IMR-90 (cell line): ENCODE measurements around the gene XIRP1. TPM values are rescaled to one million over a fixed set of nuclear protein-coding genes. Genes with fewer than 3 reads are reported as not detected.

Source experiments
- ATAC-seq: fragments of 200-7000 bp; cut with Tn5 transposase; 2 replicates; pipeline ENCODE4 v1.9.1; 2020; ENCODE audit warnings: low read depth, mild to moderate bottlenecking, moderate library complexity
- BruUV-seq: library from RNA; stranded (reverse); fragments of 400-500 nt; replicated peaks from 2 replicates; lab custom pipeline; 2021; lab: Mats Ljungman, UMichigan
- CTCF ChIA-PET: fragments of 300-600 bp; formaldehyde crosslinking; extraction: SDS; loops from one replicate; lab custom pipeline; 2021; ENCODE audit warnings: antibody characterized with exemption; lab: Yijun Ruan, JAX
- POLR2A ChIA-PET: fragments of 300-600 bp; sonication (Branson Sonifier 250); formaldehyde crosslinking; loops from one replicate; lab custom pipeline; 2022; ENCODE audit warnings: antibody characterized with exemption; ENCODE audit not compliant: unreplicated experiment; lab: Charles Lee
- DNase-seq: peaks from one replicate; pipeline ENCODE4 v3.0.0; 2013
- H2AFZ ChIP-seq: replicated peaks from 2 replicates; pipeline ENCODE3; 2013; ENCODE audit warnings: low read length, mild to moderate bottlenecking; ENCODE audit not compliant: poor library complexity
- H2AK5ac ChIP-seq: 2 replicates; pipeline ENCODE4 v1.6.1; 2013; ENCODE audit warnings: low read depth, low read length, inconsistent platforms
- H2AK9ac ChIP-seq: replicated peaks from 2 replicates; pipeline ENCODE3; 2013; ENCODE audit warnings: mild to moderate bottlenecking, low read depth, low read length, moderate library complexity; ENCODE audit not compliant: poor library complexity
- H2BK120ac ChIP-seq: 2 replicates; pipeline ENCODE4 v1.6.1; 2013; ENCODE audit warnings: low read depth, low read length, inconsistent platforms
- H2BK15ac ChIP-seq: 3 replicates; pipeline ENCODE4 v1.6.1; 2013; ENCODE audit warnings: low read depth, low read length, inconsistent platforms
- H2BK20ac ChIP-seq: 2 replicates; pipeline ENCODE4 v1.6.1; 2013; ENCODE audit warnings: low read depth, mild to moderate bottlenecking, inconsistent platforms, low read length, moderate library complexity
- H2BK5ac ChIP-seq: 2 replicates; pipeline ENCODE4 v1.6.1; 2013; ENCODE audit warnings: mild to moderate bottlenecking, low read depth, low read length, inconsistent platforms; ENCODE audit not compliant: poor library complexity, severe bottlenecking
- H3K14ac ChIP-seq: replicated peaks from 2 replicates; pipeline ENCODE4 v1.6.1; 2013; ENCODE audit warnings: low read depth, low read length, inconsistent platforms
- H3K18ac ChIP-seq: 2 replicates; pipeline ENCODE4 v1.6.1; 2013; ENCODE audit warnings: low read depth, low read length, control low read depth
- H3K23ac ChIP-seq: 2 replicates; pipeline ENCODE4 v1.6.1; 2013; ENCODE audit warnings: low read depth, low read length, inconsistent platforms
- H3K27ac ChIP-seq: 2 replicates; pipeline ENCODE4 v1.5.1; 2013; ENCODE audit warnings: mild to moderate bottlenecking, control low read depth, low read length; ENCODE audit not compliant: insufficient read depth
- H3K27me3 ChIP-seq: 2 replicates; pipeline ENCODE4 v1.6.1; 2013; ENCODE audit warnings: low read length; ENCODE audit not compliant: control insufficient read depth, insufficient read depth
- H3K36me3 ChIP-seq: 2 replicates; pipeline ENCODE4 v1.6.1; 2013; ENCODE audit warnings: low read length, mixed read lengths; ENCODE audit not compliant: control insufficient read depth, insufficient read depth
- H3K4ac ChIP-seq: 2 replicates; pipeline ENCODE4 v1.6.1; 2013; ENCODE audit warnings: low read depth, low read length, inconsistent platforms
- H3K4me1 ChIP-seq: 2 replicates; pipeline ENCODE4 v1.6.1; 2013; ENCODE audit warnings: low read length, mixed read lengths; ENCODE audit not compliant: control insufficient read depth, insufficient read depth
- H3K4me2 ChIP-seq: 2 replicates; pipeline ENCODE4 v1.6.1; 2013; ENCODE audit warnings: low read depth, mild to moderate bottlenecking, control low read depth, low read length, moderate library complexity
- H3K4me3 ChIP-seq: 2 replicates; pipeline ENCODE4 v1.5.1; 2013; ENCODE audit warnings: low read depth, mild to moderate bottlenecking, control low read depth, low read length, moderate library complexity; ENCODE audit not compliant: insufficient read depth
- H3K56ac ChIP-seq: 2 replicates; pipeline ENCODE4 v1.6.1; 2013; ENCODE audit warnings: low read length, inconsistent platforms; ENCODE audit not compliant: insufficient read depth; ENCODE audit errors: extremely low read depth
- H3K79me1 ChIP-seq, 2 experiments: 2 replicates each; pipeline ENCODE4 v1.6.1; 2013; ENCODE audit warnings: low read length in 2 of 2, inconsistent platforms in 1 of 2, low read depth in 1 of 2
- H3K9ac ChIP-seq: 2 replicates; pipeline ENCODE4 v1.6.1; 2013; ENCODE audit warnings: low read depth, low read length, control low read depth
- H3K9me1 ChIP-seq: 2 replicates; pipeline ENCODE4 v1.6.1; 2013; ENCODE audit warnings: low read length, inconsistent platforms; ENCODE audit not compliant: insufficient read depth
- H3K9me3 ChIP-seq: 2 replicates; pipeline ENCODE4 v1.6.1; 2013; ENCODE audit warnings: low read length; ENCODE audit not compliant: control insufficient read depth, insufficient read depth
- H4K20me1 ChIP-seq: 2 replicates; pipeline ENCODE4 v1.6.1; 2013; ENCODE audit warnings: low read length, inconsistent platforms; ENCODE audit not compliant: insufficient read depth
- H4K5ac ChIP-seq: 2 replicates; pipeline ENCODE4 v1.6.1; 2013; ENCODE audit warnings: mild to moderate bottlenecking, low read depth, low read length, control low read depth
- H4K8ac ChIP-seq, 2 experiments: 2 replicates each; pipeline ENCODE4 v1.6.1; 2013; ENCODE audit warnings: low read depth in 2 of 2, low read length in 2 of 2, control low read depth in 1 of 2, inconsistent platforms in 1 of 2
- H4K91ac ChIP-seq: 2 replicates; pipeline ENCODE4 v1.6.1; 2013; ENCODE audit warnings: low read depth, low read length, inconsistent platforms; ENCODE audit not compliant: insufficient read depth
- BHLHE40 ChIP-seq: fragments of 150-350 bp; IDR thresholded peaks from 2 replicates; pipeline ENCODE4 v1.6.1; 2016; ENCODE audit warnings: mild to moderate bottlenecking, low read depth, low read length
- CEBPB ChIP-seq: IDR thresholded peaks from 2 replicates; pipeline ENCODE4 v1.6.1; 2012; ENCODE audit warnings: low read depth, low read length, improper control_type of control experiment
- ELK1 ChIP-seq: fragments of 150-350 bp; IDR thresholded peaks from 2 replicates; pipeline ENCODE4 v1.6.1; 2016; ENCODE audit warnings: low read depth, mild to moderate bottlenecking, low read length, moderate library complexity, borderline replicate concordance
- FOS ChIP-seq: fragments of 150-350 bp; IDR thresholded peaks from 2 replicates; pipeline ENCODE4 v1.6.1; 2016; ENCODE audit warnings: low read depth, low read length
- MAFK ChIP-seq: IDR thresholded peaks from 2 replicates; pipeline ENCODE4 v1.6.1; 2012; ENCODE audit warnings: low read depth, low read length, improper control_type of control experiment
- MAZ ChIP-seq: IDR thresholded peaks from 2 replicates; pipeline ENCODE4 v1.6.1; 2012; ENCODE audit warnings: low read depth, mild to moderate bottlenecking, low read length, improper control_type of control experiment, moderate library complexity, borderline replicate concordance
- MXI1 ChIP-seq: IDR thresholded peaks from 2 replicates; pipeline ENCODE4 v1.6.1; 2012; ENCODE audit warnings: low read depth, mild to moderate bottlenecking, low read length, moderate library complexity, borderline replicate concordance
- POLR2A ChIP-seq: IDR thresholded peaks from 2 replicates; pipeline ENCODE4 v1.6.1; 2012; ENCODE audit warnings: mild to moderate bottlenecking, low read depth, low read length
- RCOR1 ChIP-seq: IDR thresholded peaks from 2 replicates; pipeline ENCODE4 v1.6.1; 2012; ENCODE audit warnings: mild to moderate bottlenecking, low read length, improper control_type of control experiment; ENCODE audit not compliant: insufficient replicate concordance
- SMC3 ChIP-seq: fragments of 150-350 bp; IDR thresholded peaks from 2 replicates; pipeline ENCODE4 v1.6.1; 2016; ENCODE audit warnings: low read depth, mild to moderate bottlenecking, antibody characterized with exemption, low read length, moderate library complexity
- WGBS, 2 experiments: methylation state at CpG; one replicate each; pipeline versions ENCODE4 v1.1.5 to v1.1.7; 2013; ENCODE audit warnings: missing lambda C conversion rate in 2 of 2; ENCODE audit not compliant: insufficient read length in 1 of 2; ENCODE audit errors: extremely low coverage in 2 of 2; 5-methylcytosine and 5-hydroxymethylcytosine counted together
- dilution Hi-C: fragments of 300-500 bp; cut with HindIII; formaldehyde crosslinking; loops from one replicate; pipeline ENCODE4 v1.14.3; 2018; ENCODE audit warnings: low sequenced_read_pairs; ENCODE audit not compliant: unreplicated experiment
- in situ Hi-C: fragments of 300-500 bp; cut with MboI; formaldehyde crosslinking; loops from 3 replicates; pipeline ENCODE4 v1.14.3; 2019; ENCODE audit warnings: low sequenced_read_pairs, inconsistent platforms, mixed read lengths
- intact Hi-C: fragments of 100-400 bp; cut with micrococcal nuclease; formaldehyde crosslinking; loops from 2 replicates; pipeline ENCODE4 v1.10.0; 2022
- polyA plus RNA-seq, 3 experiments: library from polyadenylated mRNA; depleted of rRNA; stranded (reverse); fragments of >200 nt; gene quantifications; 2 replicates each; pipeline ENCODE4 v1.2.3, GENCODE V29; 2012; ENCODE audit warnings: low replicate concordance in 1 of 3
- total RNA-seq: library from RNA; depleted of rRNA; stranded (reverse); fragments of >200 nt; gene quantifications from 2 replicates; pipeline ENCODE4 v1.2.3, GENCODE V29; 2012
- TF ChIP-seq, protein P1 (sequence below): conservative IDR thresholded peaks from 2 replicates; pipeline ENCODE4 v1.5.1; 2012; ENCODE audit warnings: mild to moderate bottlenecking, low read depth, low read length, improper control_type of control experiment

Gene XIRP1
- total and polyA plus RNA-seq, 2 of the 4 experiments (the other 2 are of a cell fraction): under 0.01 to 0.07 TPM

DNA sequence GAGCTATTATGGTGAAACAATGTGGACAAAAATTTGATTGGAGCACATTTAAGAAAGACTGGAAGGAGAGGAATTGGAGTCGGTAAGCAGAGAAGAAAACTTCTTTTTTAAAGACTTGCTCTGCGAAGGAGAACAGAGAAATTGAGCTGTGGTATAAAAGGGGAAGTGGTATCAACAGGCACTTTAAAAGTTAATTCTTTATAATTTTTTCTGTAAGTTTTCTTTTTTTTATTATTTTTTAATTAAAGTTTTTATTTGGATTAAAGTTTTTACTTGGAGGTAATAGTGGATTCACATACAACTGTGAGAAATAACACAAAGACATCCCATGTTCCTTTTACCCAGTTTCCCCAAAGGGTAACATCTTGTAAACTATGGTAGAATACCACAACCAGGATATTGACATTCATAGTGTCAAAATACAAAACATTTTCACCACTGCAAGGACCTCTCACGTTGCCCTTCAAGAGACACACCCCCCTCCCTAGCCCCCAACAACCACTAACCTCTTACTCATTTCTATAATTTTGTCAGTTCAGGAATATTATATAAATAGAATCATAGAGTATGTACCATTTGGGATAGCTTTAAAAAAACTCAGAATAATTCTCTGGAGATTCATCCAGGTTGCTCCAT lies 33.8 kb upstream of the XIRP1 start:
- intact Hi-C loops: no loop called here
- no peak for ATAC-seq
- TF ChIP-seq ELK1 (no peak), RCOR1 (no peak), POLR2A (no peak), BHLHE40 (no peak), MAFK (no peak), FOS (no peak), CEBPB (no peak), MAZ (no peak), MXI1 (no peak), SMC3 (no peak)
- TF ChIP-seq, protein P1, sequence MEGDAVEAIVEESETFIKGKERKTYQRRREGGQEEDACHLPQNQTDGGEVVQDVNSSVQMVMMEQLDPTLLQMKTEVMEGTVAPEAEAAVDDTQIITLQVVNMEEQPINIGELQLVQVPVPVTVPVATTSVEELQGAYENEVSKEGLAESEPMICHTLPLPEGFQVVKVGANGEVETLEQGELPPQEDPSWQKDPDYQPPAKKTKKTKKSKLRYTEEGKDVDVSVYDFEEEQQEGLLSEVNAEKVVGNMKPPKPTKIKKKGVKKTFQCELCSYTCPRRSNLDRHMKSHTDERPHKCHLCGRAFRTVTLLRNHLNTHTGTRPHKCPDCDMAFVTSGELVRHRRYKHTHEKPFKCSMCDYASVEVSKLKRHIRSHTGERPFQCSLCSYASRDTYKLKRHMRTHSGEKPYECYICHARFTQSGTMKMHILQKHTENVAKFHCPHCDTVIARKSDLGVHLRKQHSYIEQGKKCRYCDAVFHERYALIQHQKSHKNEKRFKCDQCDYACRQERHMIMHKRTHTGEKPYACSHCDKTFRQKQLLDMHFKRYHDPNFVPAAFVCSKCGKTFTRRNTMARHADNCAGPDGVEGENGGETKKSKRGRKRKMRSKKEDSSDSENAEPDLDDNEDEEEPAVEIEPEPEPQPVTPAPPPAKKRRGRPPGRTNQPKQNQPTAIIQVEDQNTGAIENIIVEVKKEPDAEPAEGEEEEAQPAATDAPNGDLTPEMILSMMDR: no peak

More for the DNA sequence above, 33.8 kb upstream of the XIRP1 start:
- POLR2A ChIA-PET: no interaction called here
- H3K27me3 ChIP-seq: peaks cover 6% of the 10 kb centered on the region
- H3K4me3 ChIP-seq: no peak overlapping the region
- H4K20me1 ChIP-seq: no peaks in the 10 kb centered on the region
- CTCF ChIA-PET: no interaction called here
- H3K79me1 ChIP-seq: no peaks in the 10 kb centered on the region
- H4K91ac ChIP-seq: no peak overlapping the region
- no peak overlapping the region for H2AFZ ChIP-seq
- no peak overlapping the region for H4K5ac ChIP-seq
- H3K4me2 ChIP-seq: no peak overlapping the region
- H3K4me1 ChIP-seq: no peaks in the 10 kb centered on the region
- no peak overlapping the region for H3K18ac ChIP-seq
- BruUV-seq: no TSS peak
- no peak overlapping the region for H3K14ac ChIP-seq
- no peak overlapping the region for H2AK5ac ChIP-seq
- H2AK9ac ChIP-seq: no peak overlapping the region
- H2BK5ac ChIP-seq: no peak overlapping the region
- H3K9ac ChIP-seq: no peak overlapping the region
- no peak overlapping the region for H3K56ac ChIP-seq
- no peak overlapping the region for H3K27ac ChIP-seq
- H4K8ac ChIP-seq: no peak overlapping the region
- no peak overlapping the region for H2BK120ac ChIP-seq
- H3K23ac ChIP-seq: no peak overlapping the region
- WGBS, 2 experiments: 40% methylated on average over 1 of the region's 3 CpGs; no CpG with 5 or more reads in 1 of the 2 experiments
- DNase-seq: no peak
- H3K9me3 ChIP-seq: no peaks in the 10 kb centered on the region
- no peak overlapping the region for H3K4ac ChIP-seq
- H2BK15ac ChIP-seq: no peak overlapping the region
- dilution Hi-C loops: no loop called here
- no peaks in the 10 kb centered on the region for H3K36me3 ChIP-seq
- H3K9me1 ChIP-seq: no peaks in the 10 kb centered on the region
- in situ Hi-C loops: no loop called here
- H2BK20ac ChIP-seq: no peak overlapping the region
